ENCODE results near the gene SH2D1B.
"Not testable (repeated sequence)": the region's sequence is repeated elsewhere in the genome, so short reads cannot be mapped to it uniquely, and the experiment has no call there.

Gene SH2D1B

GRCh38 chr1:162353078-162353477 lies 58.9 kb downstream of the SH2D1B start:
- no peak for TF ChIP-seq REST (IDR thresholded peaks at IDR 0.05; ENCODE audit: insufficient replicate concordance, low read depth)
- no peak for TF ChIP-seq GABPA (IDR thresholded peaks at IDR 0.05; ENCODE audit: low read depth)
- no peak for TF ChIP-seq CTCF (IDR thresholded peaks at IDR 0.05; ENCODE audit: insufficient read depth, low read length)
- no peak for TF ChIP-seq POLR2AphosphoS5 (IDR thresholded peaks at IDR 0.05; ENCODE audit: low read depth)
- TF ChIP-seq SPI1 (IDR thresholded peaks at IDR 0.05; ENCODE audit: borderline replicate concordance, low read depth): no peak
- Histone ChIP-seq H3K4me3 (replicated peaks; ENCODE audit: insufficient read depth, low read length) (no peak overlapping the region), H3K27me3 (ENCODE audit: insufficient read depth, poor library complexity, severe bottlenecking) (no peaks in the 10 kb centered on the region), H3K27ac (replicated peaks) (no peak overlapping the region)
- DNase-seq (ENCODE audit: low read depth in 1 of 2, low spot score in 1 of 2): no peak

- not testable (repeated sequence) for H3K4me3 ChIP-seq (replicated peaks; ENCODE audit: insufficient read depth, low read length)
- peak in 1 of 2 experiments; percentile 34 for DNase-seq (ENCODE audit: low read depth in 1 of 2, low spot score in 1 of 2)
These were observed 60.1 kb downstream of the SH2D1B start for GRCh38 chr1:162351874-162352273.

GRCh38 chr1:162351246-162351842 lies 60.6 kb downstream of the SH2D1B start:
- no peak overlapping the region for H3K4me3 ChIP-seq (replicated peaks; ENCODE audit: insufficient read depth, low read length)
- TF ChIP-seq REST (IDR thresholded peaks at IDR 0.05; ENCODE audit: insufficient replicate concordance, low read depth) (no peak), SPI1 (IDR thresholded peaks at IDR 0.05; ENCODE audit: borderline replicate concordance, low read depth) (no peak), CTCF (IDR thresholded peaks at IDR 0.05; ENCODE audit: insufficient read depth, low read length) (no peak), GABPA (IDR thresholded peaks at IDR 0.05; ENCODE audit: low read depth) (no peak), POLR2AphosphoS5 (IDR thresholded peaks at IDR 0.05; ENCODE audit: low read depth) (no peak)
- H3K27ac ChIP-seq (replicated peaks): peak overlapping the region; percentile 42
- no peak for DNase-seq (ENCODE audit: low read depth in 1 of 2, low spot score in 1 of 2)
- no peaks in the 10 kb centered on the region for H3K27me3 ChIP-seq (ENCODE audit: insufficient read depth, poor library complexity, severe bottlenecking)

More at GRCh38 chr1:162351874-162352273, 60.1 kb downstream of the SH2D1B start:
- peak overlapping the region; percentile 42 for H3K27ac ChIP-seq (replicated peaks)
- not testable (repeated sequence) for H3K27me3 ChIP-seq (ENCODE audit: insufficient read depth, poor library complexity, severe bottlenecking)
- peak; percentile 16; the same call in 1 of the 2 replicates for TF ChIP-seq SPI1 (IDR thresholded peaks at IDR 0.05; ENCODE audit: borderline replicate concordance, low read depth)

GRCh38 chr1:162349635-162350330 lies 62.2 kb downstream of the SH2D1B start:
- Histone ChIP-seq H3K27me3 (ENCODE audit: insufficient read depth, poor library complexity, severe bottlenecking) (no peaks in the 10 kb centered on the region), H3K4me3 (replicated peaks; ENCODE audit: insufficient read depth, low read length) (no peak overlapping the region), H3K27ac (replicated peaks) (no peak overlapping the region)
- TF ChIP-seq POLR2AphosphoS5 (IDR thresholded peaks at IDR 0.05; ENCODE audit: low read depth): no peak
- no peak for TF ChIP-seq REST (IDR thresholded peaks at IDR 0.05; ENCODE audit: insufficient replicate concordance, low read depth)
- TF ChIP-seq CTCF (IDR thresholded peaks at IDR 0.05; ENCODE audit: insufficient read depth, low read length): no peak
- TF ChIP-seq GABPA (IDR thresholded peaks at IDR 0.05; ENCODE audit: low read depth): no peak
- TF ChIP-seq SPI1 (IDR thresholded peaks at IDR 0.05; ENCODE audit: borderline replicate concordance, low read depth): peak; percentile 15; the same call in 1 of the 2 replicates
- DNase-seq (ENCODE audit: low read depth in 1 of 2, low spot score in 1 of 2): no peak
